WTC11 (cell line): Measurements from ENCODE around the gene NRG3. TPM values are rescaled to one million over a fixed set of nuclear protein-coding genes. Genes with fewer than 3 reads are reported as not detected.
A peak's percentile ranks its signal among the peaks of the same experiment; 100 is the strongest.

Experiments
- ATAC-seq: fragments of 200-7000 bp; cut with Tn5 transposase; 2 replicates; pipeline ENCODE4 v1.10.0; 2021; ENCODE audit warnings: mild to moderate bottlenecking, moderate library complexity
- CTCF ChIA-PET: fragments of 300-600 bp; sonication (Branson Sonifier 250); formaldehyde crosslinking; loops from one replicate; lab custom pipeline; 2021; ENCODE audit warnings: antibody characterized with exemption; lab: Charles Lee
- POLR2A ChIA-PET: fragments of 350-600 bp; sonication (Branson Sonifier 250); formaldehyde crosslinking; loops from one replicate; lab custom pipeline; 2021; ENCODE audit warnings: antibody characterized with exemption; lab: Charles Lee
- DNase-seq: peaks from one replicate; pipeline ENCODE4 v3.0.0; 2021; ENCODE audit warnings: low spot score
- H3K27ac Mint-ChIP-seq: 2 replicates; pipeline ENCODE4 v1.8.0; 2021; ENCODE audit warnings: mixed read lengths
- H3K27me3 Mint-ChIP-seq: 2 replicates; pipeline ENCODE4 v1.8.0; 2021; ENCODE audit warnings: low read depth, mild to moderate bottlenecking, moderate library complexity, mixed read lengths
- H3K36me3 Mint-ChIP-seq: 2 replicates; pipeline ENCODE4 v1.8.0; 2021; ENCODE audit warnings: mixed read lengths
- H3K4me1 Mint-ChIP-seq: 2 replicates; pipeline ENCODE4 v1.8.0; 2022; ENCODE audit warnings: mixed read lengths
- H3K4me3 Mint-ChIP-seq: 2 replicates; pipeline ENCODE4 v1.8.0; 2021; ENCODE audit warnings: mild to moderate bottlenecking, moderate library complexity, mixed read lengths
- H3K9me3 Mint-ChIP-seq: 2 replicates; pipeline ENCODE4 v1.8.0; 2021; ENCODE audit warnings: mixed read lengths
- CBFB ChIP-seq: sonication (generic); formaldehyde crosslinking; IDR thresholded peaks from 2 replicates; pipeline ENCODE4 v1.8.1; 2022; ENCODE audit warnings: mild to moderate bottlenecking, low read depth, missing genetic modification reagents
- CREM ChIP-seq: sonication (generic); formaldehyde crosslinking; IDR thresholded peaks from 2 replicates; pipeline ENCODE4 v1.8.1; 2022; ENCODE audit warnings: mild to moderate bottlenecking, missing genetic modification reagents, moderate library complexity
- FOXK1 ChIP-seq: sonication (generic); formaldehyde crosslinking; IDR thresholded peaks from 2 replicates; pipeline ENCODE4 v1.8.0; 2022; ENCODE audit warnings: mild to moderate bottlenecking, moderate library complexity, missing genetic modification reagents
- FOXP1 ChIP-seq: sonication (generic); formaldehyde crosslinking; IDR thresholded peaks from 2 replicates; pipeline ENCODE4 v1.8.0; 2022; ENCODE audit warnings: missing genetic modification reagents, mild to moderate bottlenecking, moderate library complexity, borderline replicate concordance
- GTF2I ChIP-seq: fragments of 250-450 bp; sonication (Bioruptor Pico); conservative IDR thresholded peaks from 2 replicates; pipeline ENCODE4 v1.4.0; 2021; ENCODE audit warnings: mild to moderate bottlenecking
- NFE2L1 ChIP-seq: sonication (generic); formaldehyde crosslinking; IDR thresholded peaks from 2 replicates; pipeline ENCODE4 v1.8.1; 2023; ENCODE audit warnings: missing genetic modification reagents
- NR2C2 ChIP-seq: sonication (generic); formaldehyde crosslinking; IDR thresholded peaks from 2 replicates; pipeline ENCODE4 v1.8.0; 2022; ENCODE audit warnings: mild to moderate bottlenecking, missing genetic modification reagents
- SOX15 ChIP-seq: fragments of 250-450 bp; sonication (Bioruptor Pico); IDR thresholded peaks from 2 replicates; pipeline ENCODE4 v1.9.0; 2021; ENCODE audit warnings: mild to moderate bottlenecking
- TCF7 ChIP-seq: sonication (generic); formaldehyde crosslinking; IDR thresholded peaks from 2 replicates; pipeline ENCODE4 v1.8.0; 2022; ENCODE audit warnings: mild to moderate bottlenecking, low read depth, missing genetic modification reagents, moderate library complexity
- TEAD1 ChIP-seq: sonication (generic); formaldehyde crosslinking; IDR thresholded peaks from 2 replicates; pipeline ENCODE4 v1.8.0; 2022; ENCODE audit warnings: mild to moderate bottlenecking, missing genetic modification reagents
- ZNF416 ChIP-seq: fragments of 250-450 bp; sonication (Bioruptor Pico); IDR thresholded peaks from 2 replicates; pipeline ENCODE4 v1.9.0; 2021; ENCODE audit warnings: mild to moderate bottlenecking, inconsistent platforms
- ZNF423 ChIP-seq: fragments of 250-450 bp; sonication (Bioruptor Pico); IDR thresholded peaks from 2 replicates; pipeline ENCODE4 v2.1.2; 2022; ENCODE audit warnings: mild to moderate bottlenecking, moderate library complexity
- total RNA-seq: library from RNA; stranded (reverse); gene quantifications from 3 replicates; pipeline ENCODE4 v1.2.3, GENCODE V29; 2021
- TF ChIP-seq, protein P1 (sequence below): sonication (generic); formaldehyde crosslinking; IDR thresholded peaks from 2 replicates; pipeline ENCODE4 v1.8.1; 2023; ENCODE audit warnings: mild to moderate bottlenecking, missing genetic modification reagents, moderate library complexity
- TF ChIP-seq, protein P2 (sequence below): sonication (generic); formaldehyde crosslinking; IDR thresholded peaks from 2 replicates; pipeline ENCODE4 v1.8.0; 2022; ENCODE audit warnings: missing genetic modification reagents
- TF ChIP-seq, protein P3 (sequence below): fragments of 250-450 bp; sonication (Bioruptor Pico); IDR thresholded peaks from 2 replicates; pipeline ENCODE4 v1.9.0; 2021; ENCODE audit warnings: moderate library complexity, mild to moderate bottlenecking, inconsistent platforms, borderline replicate concordance
- TF ChIP-seq, protein P4 (sequence below): fragments of 250-450 bp; sonication (Bioruptor Pico); IDR thresholded peaks from 2 replicates; pipeline ENCODE4 v1.8.0; 2021; ENCODE audit warnings: mild to moderate bottlenecking
- TF ChIP-seq, protein P5 (sequence below): fragments of 250-450 bp; sonication (Bioruptor Pico); IDR thresholded peaks from 2 replicates; pipeline ENCODE4 v1.9.0; 2021; ENCODE audit warnings: mild to moderate bottlenecking
- TF ChIP-seq, protein P6 (sequence below): sonication (generic); formaldehyde crosslinking; IDR thresholded peaks from 2 replicates; pipeline ENCODE4 v1.8.1; 2023; ENCODE audit warnings: mild to moderate bottlenecking, missing genetic modification reagents

NRG3 gene
- total RNA-seq, 1 experiment from 2014 or later: 7.0 TPM

DNA sequence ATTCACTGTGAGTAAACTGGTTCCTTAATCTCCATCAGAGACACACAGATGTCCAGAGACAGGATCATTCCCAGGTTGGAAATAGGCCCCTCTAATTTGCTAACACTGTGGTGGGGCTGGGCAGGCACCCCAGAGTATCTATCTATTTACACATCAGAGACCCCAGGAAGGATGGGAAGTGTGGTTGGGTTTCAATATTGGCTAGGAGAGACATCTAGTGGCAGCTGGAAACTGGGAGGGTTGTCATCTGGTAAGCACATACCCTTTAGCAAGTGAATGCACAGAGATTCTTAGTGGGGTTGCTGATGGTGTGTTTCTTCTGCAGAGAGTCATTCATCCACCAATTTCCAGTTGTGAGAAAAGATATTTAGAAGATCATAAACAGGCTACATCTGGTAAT, 36.0 kb upstream of the NRG3 start:
- peak; percentile 93 for ATAC-seq
- no peaks in the 10 kb centered on the region for H3K9me3 Mint-ChIP-seq
- no peaks in the 10 kb centered on the region for H3K36me3 Mint-ChIP-seq
- TF ChIP-seq, protein P1, sequence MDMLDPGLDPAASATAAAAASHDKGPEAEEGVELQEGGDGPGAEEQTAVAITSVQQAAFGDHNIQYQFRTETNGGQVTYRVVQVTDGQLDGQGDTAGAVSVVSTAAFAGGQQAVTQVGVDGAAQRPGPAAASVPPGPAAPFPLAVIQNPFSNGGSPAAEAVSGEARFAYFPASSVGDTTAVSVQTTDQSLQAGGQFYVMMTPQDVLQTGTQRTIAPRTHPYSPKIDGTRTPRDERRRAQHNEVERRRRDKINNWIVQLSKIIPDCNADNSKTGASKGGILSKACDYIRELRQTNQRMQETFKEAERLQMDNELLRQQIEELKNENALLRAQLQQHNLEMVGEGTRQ (CRISPR knock-in tag): no peak
- no peak for TF ChIP-seq CREM (CRISPR knock-in tag)
- TF ChIP-seq, protein P2, sequence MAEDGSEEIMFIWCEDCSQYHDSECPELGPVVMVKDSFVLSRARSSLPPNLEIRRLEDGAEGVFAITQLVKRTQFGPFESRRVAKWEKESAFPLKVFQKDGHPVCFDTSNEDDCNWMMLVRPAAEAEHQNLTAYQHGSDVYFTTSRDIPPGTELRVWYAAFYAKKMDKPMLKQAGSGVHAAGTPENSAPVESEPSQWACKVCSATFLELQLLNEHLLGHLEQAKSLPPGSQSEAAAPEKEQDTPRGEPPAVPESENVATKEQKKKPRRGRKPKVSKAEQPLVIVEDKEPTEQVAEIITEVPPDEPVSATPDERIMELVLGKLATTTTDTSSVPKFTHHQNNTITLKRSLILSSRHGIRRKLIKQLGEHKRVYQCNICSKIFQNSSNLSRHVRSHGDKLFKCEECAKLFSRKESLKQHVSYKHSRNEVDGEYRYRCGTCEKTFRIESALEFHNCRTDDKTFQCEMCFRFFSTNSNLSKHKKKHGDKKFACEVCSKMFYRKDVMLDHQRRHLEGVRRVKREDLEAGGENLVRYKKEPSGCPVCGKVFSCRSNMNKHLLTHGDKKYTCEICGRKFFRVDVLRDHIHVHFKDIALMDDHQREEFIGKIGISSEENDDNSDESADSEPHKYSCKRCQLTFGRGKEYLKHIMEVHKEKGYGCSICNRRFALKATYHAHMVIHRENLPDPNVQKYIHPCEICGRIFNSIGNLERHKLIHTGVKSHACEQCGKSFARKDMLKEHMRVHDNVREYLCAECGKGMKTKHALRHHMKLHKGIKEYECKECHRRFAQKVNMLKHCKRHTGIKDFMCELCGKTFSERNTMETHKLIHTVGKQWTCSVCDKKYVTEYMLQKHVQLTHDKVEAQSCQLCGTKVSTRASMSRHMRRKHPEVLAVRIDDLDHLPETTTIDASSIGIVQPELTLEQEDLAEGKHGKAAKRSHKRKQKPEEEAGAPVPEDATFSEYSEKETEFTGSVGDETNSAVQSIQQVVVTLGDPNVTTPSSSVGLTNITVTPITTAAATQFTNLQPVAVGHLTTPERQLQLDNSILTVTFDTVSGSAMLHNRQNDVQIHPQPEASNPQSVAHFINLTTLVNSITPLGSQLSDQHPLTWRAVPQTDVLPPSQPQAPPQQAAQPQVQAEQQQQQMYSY (CRISPR knock-in tag): no peak
- no peak for TF ChIP-seq ZNF416 (CRISPR knock-in tag)
- TF ChIP-seq ZNF423 (CRISPR knock-in tag): no peak
- TF ChIP-seq TCF7 (CRISPR knock-in tag): no peak
- no peak for TF ChIP-seq TEAD1
- TF ChIP-seq, protein P3, sequence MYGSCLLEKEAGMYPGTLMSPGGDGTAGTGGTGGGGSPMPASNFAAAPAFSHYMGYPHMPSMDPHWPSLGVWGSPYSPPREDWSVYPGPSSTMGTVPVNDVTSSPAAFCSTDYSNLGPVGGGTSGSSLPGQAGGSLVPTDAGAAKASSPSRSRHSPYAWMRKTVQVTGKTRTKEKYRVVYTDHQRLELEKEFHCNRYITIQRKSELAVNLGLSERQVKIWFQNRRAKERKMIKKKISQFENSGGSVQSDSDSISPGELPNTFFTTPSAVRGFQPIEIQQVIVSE (CRISPR knock-in tag): no peak
- TF ChIP-seq, all 79 proteins: peak for 0
- H3K4me3 Mint-ChIP-seq: no peak overlapping the region
- ChIA-PET CTCF (interaction anchor here (1.2 to 1.4 kb wide), 2 partner anchors 425 to 1175 kb away, joined by 3 to 6 read pairs; no protein-coding TSS in a partner anchor), POLR2A (interaction anchor here (0.6 kb wide), 2 partner anchors 1083 to 1431 kb away, joined by 3 read pairs; partner anchors contain the start of gene PRXL2A)
- H3K27ac Mint-ChIP-seq: no peak overlapping the region
- peaks cover 27% of the 10 kb centered on the region for H3K4me1 Mint-ChIP-seq
- DNase-seq: peak; percentile 38
- H3K27me3 Mint-ChIP-seq: peaks cover 34% of the 10 kb centered on the region

DNA sequence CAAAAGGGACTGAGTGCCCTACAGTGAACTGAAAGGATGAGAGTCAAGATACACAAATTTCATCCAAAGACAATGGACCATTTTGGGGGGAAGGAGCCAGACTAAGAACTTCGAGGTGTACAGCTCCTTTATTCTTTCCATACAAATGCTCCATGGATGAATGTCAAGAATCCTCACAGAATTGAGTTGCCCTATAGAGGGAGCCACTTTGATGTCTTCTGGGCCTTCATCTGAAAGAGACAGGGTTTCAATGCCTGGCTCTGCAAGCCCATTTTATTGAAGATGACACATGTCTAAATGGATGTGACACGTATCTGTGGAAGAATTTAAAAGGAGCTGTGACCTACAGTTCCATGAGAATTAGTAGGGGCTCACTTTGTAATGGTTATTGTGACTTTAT, 32.0 kb upstream of the NRG3 start:
- ATAC-seq (no peak), DNase-seq (no peak)
- Mint-ChIP-seq H3K9me3 (no peaks in the 10 kb centered on the region), H3K4me3 (no peak overlapping the region), H3K27ac (no peak overlapping the region), H3K36me3 (no peaks in the 10 kb centered on the region), H3K27me3 (peaks cover 34% of the 10 kb centered on the region), H3K4me1 (peaks cover 43% of the 10 kb centered on the region)
- ChIA-PET CTCF (interaction anchor here (0.6 to 0.9 kb wide), 9 partner anchors 14 to 429 kb away, joined by 3 to 4 read pairs (median 3); no protein-coding TSS in a partner anchor), POLR2A (no interaction called here)
- TF ChIP-seq NFE2L1: no peak
- no peak for TF ChIP-seq SOX15 (CRISPR knock-in tag)
- no peak for TF ChIP-seq NR2C2 (CRISPR knock-in tag)
- TF ChIP-seq, protein P4, sequence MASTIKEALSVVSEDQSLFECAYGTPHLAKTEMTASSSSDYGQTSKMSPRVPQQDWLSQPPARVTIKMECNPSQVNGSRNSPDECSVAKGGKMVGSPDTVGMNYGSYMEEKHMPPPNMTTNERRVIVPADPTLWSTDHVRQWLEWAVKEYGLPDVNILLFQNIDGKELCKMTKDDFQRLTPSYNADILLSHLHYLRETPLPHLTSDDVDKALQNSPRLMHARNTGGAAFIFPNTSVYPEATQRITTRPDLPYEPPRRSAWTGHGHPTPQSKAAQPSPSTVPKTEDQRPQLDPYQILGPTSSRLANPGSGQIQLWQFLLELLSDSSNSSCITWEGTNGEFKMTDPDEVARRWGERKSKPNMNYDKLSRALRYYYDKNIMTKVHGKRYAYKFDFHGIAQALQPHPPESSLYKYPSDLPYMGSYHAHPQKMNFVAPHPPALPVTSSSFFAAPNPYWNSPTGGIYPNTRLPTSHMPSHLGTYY: no peak
- TF ChIP-seq, protein P5, sequence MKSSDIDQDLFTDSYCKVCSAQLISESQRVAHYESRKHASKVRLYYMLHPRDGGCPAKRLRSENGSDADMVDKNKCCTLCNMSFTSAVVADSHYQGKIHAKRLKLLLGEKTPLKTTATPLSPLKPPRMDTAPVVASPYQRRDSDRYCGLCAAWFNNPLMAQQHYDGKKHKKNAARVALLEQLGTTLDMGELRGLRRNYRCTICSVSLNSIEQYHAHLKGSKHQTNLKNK: no peak
- TF ChIP-seq FOXP1 (CRISPR knock-in tag): no peak
- TF ChIP-seq GTF2I: no peak
- no peak for TF ChIP-seq FOXK1 (CRISPR knock-in tag)
- TF ChIP-seq, protein P6, sequence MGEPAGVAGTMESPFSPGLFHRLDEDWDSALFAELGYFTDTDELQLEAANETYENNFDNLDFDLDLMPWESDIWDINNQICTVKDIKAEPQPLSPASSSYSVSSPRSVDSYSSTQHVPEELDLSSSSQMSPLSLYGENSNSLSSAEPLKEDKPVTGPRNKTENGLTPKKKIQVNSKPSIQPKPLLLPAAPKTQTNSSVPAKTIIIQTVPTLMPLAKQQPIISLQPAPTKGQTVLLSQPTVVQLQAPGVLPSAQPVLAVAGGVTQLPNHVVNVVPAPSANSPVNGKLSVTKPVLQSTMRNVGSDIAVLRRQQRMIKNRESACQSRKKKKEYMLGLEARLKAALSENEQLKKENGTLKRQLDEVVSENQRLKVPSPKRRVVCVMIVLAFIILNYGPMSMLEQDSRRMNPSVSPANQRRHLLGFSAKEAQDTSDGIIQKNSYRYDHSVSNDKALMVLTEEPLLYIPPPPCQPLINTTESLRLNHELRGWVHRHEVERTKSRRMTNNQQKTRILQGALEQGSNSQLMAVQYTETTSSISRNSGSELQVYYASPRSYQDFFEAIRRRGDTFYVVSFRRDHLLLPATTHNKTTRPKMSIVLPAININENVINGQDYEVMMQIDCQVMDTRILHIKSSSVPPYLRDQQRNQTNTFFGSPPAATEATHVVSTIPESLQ: no peak
- no peak for TF ChIP-seq CBFB (CRISPR knock-in tag)
